SHP77 (cell line): Measurements from ENCODE around the gene FAM177A1.

Source experiments
- DNase-seq, 2 experiments: peaks; one replicate each; lab custom pipeline; 2025; lab: John Stamatoyannopoulos, UW

The FAM177A1 gene

GRCh38 chr14:35123388-35123703 lies 77.3 kb downstream of the FAM177A1 start:
- no peak for DNase-seq

- no peak for DNase-seq
These were observed 78.1 kb downstream of the FAM177A1 start for GRCh38 chr14:35124127-35124526.
